ENCODE data around the gene VSTM2L.

DNA sequence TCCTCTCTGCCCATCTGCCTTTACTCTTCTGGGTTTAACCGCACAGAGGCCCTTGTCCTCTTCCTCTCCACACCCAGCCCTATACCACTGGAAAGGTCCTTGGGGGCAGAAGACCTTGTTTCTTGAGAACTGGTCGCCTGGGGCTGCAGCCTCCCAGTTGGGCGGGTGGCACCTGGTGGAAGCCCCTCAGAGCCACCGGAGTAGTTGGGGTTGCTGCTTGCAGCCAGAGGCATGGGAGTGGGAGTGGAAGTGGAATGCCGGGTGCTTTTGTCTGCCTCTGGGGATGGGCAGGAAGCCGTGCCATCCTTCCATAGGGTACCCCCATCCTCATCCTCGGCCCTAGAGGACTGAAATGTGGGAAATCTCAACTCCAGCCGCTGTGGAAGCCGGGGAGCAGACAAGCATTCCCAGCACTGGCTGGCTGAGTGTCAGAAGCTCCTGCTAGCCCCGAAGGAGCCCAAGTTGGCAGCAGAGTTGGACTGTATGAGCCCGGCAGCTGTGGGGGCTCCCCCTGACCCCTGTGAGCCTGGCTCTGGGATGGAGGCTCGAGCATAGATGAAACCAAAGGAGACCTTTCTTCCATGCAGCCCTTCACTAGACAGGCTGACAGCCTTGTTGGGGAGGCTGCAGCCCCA is 1.2 kb downstream of the VSTM2L start:
- TF ChIP-seq, protein P1, sequence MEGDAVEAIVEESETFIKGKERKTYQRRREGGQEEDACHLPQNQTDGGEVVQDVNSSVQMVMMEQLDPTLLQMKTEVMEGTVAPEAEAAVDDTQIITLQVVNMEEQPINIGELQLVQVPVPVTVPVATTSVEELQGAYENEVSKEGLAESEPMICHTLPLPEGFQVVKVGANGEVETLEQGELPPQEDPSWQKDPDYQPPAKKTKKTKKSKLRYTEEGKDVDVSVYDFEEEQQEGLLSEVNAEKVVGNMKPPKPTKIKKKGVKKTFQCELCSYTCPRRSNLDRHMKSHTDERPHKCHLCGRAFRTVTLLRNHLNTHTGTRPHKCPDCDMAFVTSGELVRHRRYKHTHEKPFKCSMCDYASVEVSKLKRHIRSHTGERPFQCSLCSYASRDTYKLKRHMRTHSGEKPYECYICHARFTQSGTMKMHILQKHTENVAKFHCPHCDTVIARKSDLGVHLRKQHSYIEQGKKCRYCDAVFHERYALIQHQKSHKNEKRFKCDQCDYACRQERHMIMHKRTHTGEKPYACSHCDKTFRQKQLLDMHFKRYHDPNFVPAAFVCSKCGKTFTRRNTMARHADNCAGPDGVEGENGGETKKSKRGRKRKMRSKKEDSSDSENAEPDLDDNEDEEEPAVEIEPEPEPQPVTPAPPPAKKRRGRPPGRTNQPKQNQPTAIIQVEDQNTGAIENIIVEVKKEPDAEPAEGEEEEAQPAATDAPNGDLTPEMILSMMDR (IDR thresholded peaks at IDR 0.05), result no peak
- TF ChIP-seq JUNB (IDR thresholded peaks at IDR 0.05), result no peak
- TF ChIP-seq MAZ (IDR thresholded peaks at IDR 0.05; ENCODE audit: borderline replicate concordance, low read depth, low read length), result no peak
- TF ChIP-seq FOSL2 (IDR thresholded peaks at IDR 0.05), result no peak
- TF ChIP-seq FOSL2 (CRISPR knock-in tag; IDR thresholded peaks at IDR 0.05), result no peak
- TF ChIP-seq RNF2 (IDR thresholded peaks at IDR 0.05; ENCODE audit: borderline replicate concordance, low read depth), result no peak
- TF ChIP-seq POLR2A (IDR thresholded peaks at IDR 0.05; ENCODE audit: low read length), result no peak
- no peak for TF ChIP-seq ESRRA (IDR thresholded peaks at IDR 0.05; ENCODE audit: borderline replicate concordance, low read length)
- no peak for TF ChIP-seq PHF8 (IDR thresholded peaks at IDR 0.05; ENCODE audit: borderline replicate concordance, low read depth)
